Hematopoietic multipotent progenitor cell treated with erythropoietin and hydrocortisone succinate and interleukin-3 and kit ligand, for 15 days (in vitro differentiated cells): ENCODE results near the gene ERO1B.

Experiments
- DNase-seq: peaks from one replicate; pipeline ENCODE4 v3.0.0-alpha.2; 2015; ENCODE audit warnings: low spot score

The ERO1B gene

DNA sequence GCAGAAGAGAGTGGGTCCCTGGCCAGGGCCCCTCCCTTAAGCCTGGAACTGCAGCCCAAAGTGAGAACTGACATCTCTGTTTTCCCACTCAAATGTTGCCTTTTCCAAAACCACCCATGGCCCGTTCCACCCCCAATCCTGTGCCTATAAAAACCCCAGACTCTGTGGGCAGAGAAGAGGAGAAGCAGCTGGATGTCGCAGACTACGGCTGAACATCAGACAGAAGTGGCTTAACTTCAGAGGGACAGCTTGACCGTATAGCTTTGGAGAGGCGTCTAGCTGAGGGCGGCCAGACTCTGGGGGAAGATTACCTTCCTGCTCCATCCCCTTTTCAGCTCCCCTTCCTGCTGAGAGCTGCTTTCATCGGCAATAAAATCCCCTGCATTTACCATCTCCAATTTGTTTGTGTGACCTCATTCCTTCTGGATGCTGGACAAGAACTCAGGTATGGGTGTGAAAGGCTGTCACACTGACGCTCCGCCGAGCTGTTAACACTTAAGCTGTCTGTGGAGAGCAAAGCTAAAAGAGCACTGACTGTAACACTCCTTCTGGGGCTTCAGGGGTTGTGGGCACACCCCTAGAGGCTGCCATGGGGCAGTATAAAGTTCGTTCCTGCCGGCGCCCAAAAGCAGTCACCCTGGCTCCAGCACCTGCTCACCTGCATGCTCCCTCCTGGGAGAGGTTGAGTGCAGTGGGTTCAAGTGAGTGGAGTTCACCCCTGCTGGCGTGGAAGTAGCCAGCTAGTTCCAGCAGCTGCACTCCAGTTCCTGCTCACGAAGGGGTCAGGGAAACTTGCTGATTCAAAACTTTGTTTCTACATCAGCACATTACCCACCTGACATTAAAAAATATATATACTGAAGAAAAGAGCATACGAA lies 19.6 kb upstream of the ERO1B start:
- DNase-seq = no peak

DNA sequence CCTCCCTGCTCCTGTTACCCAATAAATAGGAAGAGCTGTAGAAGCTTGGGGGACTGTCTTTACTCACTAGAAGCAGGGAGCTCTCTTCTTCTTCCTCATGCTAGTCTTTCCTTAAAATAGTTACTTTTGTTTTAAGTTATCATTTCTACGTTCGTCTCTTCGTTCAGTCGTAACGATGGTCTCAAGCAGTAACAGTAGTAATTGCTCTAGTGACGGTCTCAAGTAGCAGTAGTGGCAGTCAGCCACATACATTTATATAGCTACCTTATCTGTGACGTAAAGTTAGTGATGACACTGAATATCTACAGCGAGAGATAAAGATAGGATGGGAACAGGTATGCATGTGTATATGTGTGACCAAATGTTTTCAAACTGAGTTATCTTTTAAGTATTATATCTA lies 15.4 kb upstream of the ERO1B start:
- no peak for DNase-seq

DNA sequence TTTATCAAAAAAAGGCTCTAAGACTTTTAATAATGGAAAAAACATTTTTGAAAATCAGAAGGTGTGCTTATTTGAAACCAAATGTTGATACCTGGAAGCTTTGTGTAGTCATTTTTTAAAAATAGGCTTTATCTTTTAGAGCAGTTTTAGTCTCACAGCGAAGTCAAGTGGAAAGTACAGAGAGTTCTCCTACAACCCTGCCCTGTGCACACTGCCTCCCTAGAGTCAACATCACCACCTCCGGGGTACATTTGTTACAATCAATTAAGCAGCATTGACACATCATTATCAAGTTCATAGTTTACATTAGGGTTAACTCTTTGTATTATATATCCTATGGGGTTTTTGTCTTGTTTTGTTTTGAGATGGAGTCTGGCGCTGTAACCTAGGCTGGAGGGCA lies 10.7 kb upstream of the ERO1B start:
- DNase-seq = no peak

DNA sequence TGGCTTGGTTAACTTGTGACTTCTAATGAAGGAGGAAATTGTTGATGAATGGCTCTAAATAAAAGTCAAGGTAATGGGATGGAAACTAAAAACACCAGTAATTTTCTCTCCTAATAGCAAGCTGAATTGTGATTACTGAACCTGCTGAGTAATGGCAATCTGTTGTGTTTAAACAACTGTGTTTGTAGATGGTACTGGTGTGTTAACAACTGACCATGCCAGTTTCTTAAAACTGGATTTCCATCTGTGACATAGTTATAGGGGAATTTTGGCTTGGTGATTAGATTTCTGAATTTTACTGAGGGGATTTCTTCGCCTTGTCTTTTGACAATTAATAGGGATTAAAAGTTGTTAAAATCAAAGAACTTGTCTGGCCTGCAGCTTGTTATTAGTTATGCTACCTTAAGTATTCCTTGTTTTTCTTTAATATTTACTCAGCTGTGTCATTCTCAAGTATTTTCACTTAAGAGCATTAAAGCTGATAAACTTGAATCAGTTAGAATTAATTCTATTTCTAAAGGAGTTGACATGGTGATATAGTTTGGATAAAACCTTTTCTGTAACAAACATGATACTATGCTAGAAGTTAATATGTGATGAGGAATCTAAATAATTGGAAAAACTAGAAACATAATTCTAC lies 7.9 kb upstream of the ERO1B start:
- DNase-seq = no peak

DNA sequence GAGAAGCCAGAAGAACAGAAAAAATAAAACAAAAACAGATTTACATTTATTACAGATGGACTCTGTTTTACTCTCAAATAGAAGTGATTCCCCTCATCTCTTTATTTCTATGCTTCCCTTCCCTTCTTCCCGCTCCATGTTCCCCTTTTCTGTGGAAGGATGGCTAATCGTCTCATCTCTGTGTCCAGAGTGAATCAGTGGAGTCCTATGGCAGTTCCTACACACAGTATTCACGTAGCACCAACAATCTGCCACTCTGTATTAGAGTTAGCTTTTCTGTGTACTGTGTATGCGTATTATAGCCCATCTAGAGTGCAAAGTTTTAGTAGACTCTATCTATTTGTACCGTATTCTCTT lies 6.8 kb upstream of the ERO1B start:
- no peak for DNase-seq

DNA sequence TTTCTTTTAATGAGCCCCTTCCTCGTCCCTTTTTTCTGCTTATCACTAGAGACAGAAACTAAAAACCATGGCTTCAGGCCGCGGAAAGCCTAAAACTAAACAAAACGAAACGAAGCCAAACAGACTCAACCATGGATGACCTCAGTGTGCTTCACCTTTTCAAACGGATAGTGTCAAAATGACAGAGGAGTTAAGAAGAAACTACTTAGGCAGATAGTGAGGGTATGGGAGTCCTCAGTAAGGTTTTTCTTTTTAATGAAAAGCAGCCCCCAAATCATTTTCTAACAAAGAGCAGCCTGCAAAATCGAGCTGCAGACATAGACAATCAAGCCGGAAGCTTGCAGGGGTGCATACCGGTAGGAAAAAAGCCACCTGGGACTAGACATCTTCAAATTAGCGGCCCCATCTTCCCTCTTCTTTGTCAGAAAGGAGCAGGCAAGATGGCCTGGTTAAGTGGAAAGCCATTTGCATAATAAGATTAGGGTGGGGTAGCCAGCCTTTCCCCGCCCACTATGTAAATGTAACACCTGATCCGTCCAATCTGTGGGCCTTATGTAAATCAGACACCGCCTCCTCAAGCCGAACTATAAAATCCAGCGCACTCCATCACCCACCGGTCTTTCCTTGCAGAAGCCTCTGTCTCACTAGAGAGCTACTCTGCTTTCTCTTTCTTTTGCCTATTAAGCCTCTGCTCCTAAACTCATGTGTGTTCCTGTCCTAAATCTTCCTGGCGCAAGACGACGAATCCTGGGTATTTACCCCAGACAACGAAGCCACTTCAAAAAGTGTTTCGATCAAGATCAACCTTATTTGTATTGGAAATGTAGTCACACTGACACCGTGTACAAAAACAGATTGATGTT lies 6.2 kb upstream of the ERO1B start:
- peak; percentile 11 for DNase-seq

DNA sequence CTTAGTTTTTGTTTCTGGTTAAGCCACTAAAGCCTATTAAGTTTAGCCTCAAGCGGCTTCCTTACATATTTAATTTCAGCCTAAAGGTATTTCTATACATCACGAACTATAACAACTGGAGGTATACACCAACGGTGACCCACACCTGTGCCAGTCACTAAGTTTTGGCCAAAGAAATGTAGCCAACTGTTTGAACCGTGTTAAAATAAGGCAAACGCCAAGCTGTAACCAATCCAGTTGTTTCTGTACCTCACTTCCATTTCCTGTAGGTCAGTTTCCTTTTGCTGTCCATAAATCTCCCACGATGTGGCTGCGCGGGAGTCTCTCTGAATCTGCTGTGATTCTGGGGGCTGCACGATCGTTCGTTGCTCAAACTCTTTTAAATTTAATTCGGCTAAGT lies 5.6 kb upstream of the ERO1B start:
- DNase-seq = no peak

DNA sequence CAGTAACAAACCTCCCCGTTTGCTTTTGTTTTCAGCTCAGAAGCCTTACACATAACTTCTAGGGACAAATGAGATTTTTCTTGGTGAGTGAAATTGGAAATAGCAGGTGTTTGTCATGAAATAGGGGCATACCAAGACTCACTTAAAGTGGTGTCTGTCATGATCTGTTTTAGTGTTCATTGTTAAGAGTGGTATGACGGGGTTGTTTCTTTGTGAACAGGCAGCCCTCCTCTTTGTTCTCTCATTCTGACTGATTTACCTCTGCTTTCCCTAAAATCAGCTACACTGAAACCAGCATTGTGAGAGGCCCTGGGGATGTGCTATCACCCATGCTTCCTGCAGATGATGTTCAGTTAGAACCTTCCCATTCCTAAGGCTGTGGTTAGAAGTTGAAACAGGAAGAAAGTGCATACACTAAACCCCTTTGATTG lies 2.5 kb upstream of the ERO1B start:
- no peak for DNase-seq

DNA sequence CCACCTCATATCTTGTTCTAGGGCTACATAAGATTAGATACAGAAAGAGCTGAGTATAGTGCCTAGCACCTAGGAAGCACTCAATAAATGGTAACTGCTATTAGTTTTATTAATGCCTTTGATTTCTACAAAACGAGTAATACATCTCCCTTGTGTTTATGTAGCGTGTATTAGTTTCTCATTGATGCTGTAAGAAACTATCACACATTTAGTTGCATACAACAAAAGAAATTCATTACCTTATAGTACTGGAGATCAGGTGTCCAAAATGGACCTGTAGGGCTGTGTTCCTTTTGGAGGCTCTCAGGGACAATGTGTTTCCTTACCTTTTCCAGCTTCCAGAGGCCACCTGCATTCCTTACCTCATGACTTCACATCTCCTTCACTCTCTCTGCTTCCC lies 961 bp upstream of the ERO1B start:
- DNase-seq = no peak

DNA sequence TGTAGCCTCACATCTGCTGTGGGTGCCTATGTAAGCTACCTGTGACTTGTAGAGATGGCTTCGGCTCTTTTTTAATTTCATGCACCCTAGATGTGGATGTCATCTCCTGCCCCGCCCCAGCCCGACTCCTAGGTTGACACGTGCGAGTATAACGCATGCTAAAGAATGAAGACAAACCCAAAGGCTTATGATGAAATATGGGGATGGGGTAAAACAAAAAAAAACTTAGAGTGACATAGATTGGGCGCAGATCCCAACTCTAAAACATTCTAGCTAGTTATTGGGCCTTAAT lies 613 bp upstream of the ERO1B start:
- no peak for DNase-seq

DNA sequence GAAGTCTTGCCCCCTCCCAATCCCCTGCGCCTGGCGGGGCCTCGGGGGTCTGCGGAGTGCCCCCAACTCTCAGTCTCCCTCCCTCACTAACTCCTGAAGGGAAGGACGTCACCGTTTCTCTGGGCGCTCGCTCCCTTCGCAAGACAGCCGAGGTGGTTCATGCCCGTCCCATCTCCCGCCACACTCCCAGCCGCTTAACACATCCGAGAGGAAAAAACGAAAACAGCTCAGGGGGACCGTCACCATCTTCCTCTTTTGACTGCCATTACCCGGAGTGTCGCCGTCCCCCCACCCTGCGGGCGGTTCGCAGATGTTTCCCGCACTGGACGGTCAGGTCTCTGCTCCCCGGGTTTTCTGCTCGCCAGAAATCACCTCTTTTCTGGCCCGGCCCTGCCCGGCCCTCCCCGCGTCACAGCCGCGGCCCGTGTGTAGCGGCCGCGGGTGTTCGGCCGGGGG lies 532 bp downstream of the ERO1B start:
- DNase-seq = no peak

DNA sequence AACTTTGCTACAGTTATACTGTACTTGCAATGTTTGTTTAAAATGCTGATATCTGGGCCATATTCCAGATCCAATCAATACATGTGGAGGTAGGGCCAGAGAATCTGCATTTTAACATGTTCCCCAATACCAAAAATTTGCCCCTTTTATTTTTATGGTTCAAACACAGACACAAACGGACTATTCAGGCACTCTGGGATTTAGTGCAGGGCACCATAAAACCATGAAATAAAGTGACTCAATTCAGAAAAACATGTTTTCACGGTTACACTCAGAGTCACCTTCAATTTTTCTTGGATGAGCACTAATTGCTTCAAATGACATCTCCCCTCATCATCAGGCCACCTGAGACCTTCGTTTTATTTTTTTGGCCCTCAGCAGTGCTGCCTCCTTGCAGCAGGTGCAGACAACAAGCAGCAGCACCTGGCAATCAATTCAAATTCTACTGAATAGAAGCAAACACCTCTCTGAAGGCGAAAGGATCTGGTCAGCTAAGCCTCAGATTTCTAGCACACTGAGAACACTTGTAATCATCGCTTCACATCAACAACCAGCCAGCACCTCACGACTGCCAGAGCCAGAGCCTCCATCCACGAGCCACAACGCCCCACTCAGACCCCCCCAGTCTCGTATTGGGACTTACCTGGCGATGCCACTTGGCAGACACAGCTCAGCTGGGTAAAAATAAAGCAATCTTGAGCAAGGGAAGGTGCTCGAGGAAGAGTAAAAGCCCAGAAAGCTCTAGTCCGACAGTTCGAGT lies 1.1 kb downstream of the ERO1B start:
- DNase-seq = no peak

DNA sequence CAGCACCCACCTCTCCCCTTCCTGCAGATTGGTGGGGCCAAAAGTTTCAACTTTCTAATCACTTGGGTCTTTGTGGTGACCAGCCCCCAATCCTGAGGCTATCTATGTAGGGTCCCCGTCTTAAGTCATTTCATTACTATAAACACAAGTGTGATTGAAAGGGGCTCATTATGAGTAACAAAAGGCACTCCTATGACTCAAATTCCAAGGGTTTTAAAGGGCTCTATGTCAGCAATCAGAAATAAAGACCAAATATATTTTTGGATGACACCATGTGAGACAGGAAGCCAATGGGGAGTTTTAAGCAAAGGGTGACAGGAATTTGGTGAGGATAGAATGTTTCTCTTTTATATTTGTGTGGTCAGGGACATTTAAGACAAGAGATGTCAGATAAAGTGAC lies 6.2 kb downstream of the ERO1B start:
- no peak for DNase-seq

DNA sequence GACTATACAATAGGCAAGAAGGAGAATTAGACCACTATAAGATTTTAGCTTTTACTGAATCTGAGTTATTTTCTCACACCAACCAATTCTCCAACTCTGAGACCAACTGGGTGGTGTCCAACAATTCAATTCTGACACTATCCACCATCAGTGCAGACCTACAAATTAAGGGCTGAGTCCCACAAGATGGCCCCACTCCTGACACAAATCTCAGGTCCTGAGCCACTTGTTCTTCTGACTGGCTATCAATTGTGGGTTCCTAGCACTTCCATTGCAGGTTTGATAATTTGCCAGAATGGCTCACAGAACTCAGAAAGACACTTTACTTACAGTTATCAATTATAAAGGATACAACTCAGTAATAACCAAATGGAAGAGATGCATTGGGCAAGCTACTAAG lies 6.7 kb downstream of the ERO1B start:
- DNase-seq = no peak

DNA sequence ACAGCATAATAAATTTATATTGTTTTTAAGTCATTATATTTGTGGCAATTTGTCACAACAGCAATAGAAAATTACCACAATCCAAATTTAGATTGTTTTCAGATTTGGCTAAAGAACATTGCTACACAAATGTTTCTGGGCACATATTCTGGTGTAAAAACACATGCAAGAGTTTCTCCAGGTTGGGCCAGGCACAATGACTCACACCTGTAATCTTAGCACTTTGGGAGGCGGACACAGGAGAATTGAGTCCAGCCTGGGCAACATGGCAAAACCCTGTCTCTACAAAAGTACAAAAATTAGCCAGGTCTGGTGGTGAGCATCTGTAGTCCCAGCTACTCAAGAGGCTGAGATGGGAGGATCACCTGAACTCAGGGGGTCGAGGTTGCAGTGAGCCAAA lies 8.4 kb downstream of the ERO1B start:
- DNase-seq = no peak

DNA sequence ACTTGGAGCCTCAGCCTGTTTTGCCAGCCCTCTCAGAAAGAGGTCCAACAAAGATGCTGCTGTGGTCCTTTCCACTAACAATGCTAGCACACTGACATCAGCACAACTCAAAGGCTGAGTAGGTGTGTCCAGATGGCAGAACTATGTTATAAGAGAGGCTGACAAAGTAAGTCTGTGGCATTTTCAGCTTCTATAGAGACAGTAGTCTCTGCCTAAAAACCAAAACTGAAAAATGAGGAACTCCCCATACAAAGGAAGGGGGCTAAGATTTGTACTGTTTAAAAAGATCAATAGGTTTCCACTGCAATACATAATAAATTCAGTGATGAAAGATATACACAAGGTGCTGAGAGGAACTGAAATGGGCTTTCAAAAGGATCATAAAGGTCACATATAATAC lies 12.3 kb downstream of the ERO1B start:
- DNase-seq = no peak

DNA sequence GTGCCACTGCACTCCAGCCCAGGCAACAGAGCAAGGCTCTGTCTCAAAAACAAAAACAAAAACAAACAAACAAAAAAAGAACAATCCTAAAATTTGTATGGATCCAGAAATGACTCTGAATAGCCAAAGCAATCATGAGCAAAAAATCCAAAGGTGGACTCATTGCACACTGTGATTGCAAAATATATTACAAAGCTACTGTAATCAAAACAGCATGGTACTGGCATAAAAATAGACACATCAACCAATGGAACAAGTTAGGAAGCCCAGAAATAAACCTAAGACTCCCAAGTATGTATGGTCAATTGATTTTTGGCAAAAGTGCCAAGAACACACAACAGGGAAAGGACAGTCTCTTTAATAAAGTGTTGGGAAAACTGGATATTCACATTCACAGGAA lies 19.9 kb downstream of the ERO1B start:
- DNase-seq = no peak

DNA sequence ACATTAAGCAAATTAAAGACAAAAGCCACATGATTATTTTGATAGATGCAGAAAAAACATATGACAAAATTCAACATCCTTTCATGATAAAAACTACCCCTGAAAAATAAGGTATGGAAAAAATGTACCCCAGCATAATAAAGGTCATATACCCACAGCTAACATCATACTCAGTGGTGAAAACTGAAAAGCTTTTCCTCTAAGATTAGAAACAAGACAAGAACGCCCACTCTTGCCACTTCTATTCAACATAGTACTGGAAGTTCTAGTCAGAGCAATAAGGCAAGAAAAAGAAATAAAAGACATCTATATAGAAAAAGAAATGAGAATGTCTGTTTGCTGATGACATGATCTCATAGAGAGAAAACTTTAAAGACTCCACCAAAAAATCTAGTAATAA lies 20.7 kb downstream of the ERO1B start:
- DNase-seq = no peak

DNA sequence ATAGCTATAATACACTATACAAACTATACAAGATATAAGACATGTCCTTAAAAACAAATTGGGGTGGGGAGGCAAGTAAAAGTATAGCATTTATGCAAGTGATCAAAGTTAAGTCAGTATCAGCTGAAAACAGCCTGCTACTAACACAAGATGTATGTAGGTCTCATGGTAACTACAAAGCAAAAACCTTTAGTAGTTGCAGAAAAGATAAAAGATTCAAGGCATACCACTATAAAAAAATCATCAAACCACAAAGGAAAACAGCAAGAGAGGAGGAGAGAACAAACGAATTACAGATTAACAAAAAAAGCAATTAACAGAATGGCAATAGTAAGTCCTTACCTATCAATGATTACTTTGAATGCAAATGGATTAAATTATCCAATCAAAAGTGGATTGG lies 22.7 kb downstream of the ERO1B start:
- DNase-seq = no peak

DNA sequence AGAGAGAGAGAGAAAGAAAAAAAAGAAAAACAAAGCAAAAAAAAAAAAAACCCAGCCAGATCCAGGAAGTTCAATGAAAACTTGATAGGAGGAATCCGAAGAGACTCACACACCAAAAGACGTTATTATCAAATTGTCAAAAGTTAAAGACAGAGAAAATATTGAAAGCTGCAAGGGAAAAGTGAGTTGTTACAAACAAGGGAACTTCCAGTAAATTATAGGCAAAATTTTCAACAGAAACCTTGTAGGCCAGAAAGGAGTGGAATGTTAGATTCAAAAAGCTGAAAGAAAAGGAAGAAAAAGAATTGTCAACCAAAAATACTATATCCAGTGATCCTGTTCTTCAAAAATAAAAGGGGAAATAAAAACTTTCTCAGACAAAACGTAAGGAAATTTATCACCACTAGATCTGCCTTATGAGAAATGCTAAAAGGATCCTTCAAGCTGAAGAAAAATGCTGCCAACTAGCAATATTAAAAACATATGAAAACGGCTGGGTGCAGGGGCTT lies 23.6 kb downstream of the ERO1B start:
- no peak for DNase-seq

DNA sequence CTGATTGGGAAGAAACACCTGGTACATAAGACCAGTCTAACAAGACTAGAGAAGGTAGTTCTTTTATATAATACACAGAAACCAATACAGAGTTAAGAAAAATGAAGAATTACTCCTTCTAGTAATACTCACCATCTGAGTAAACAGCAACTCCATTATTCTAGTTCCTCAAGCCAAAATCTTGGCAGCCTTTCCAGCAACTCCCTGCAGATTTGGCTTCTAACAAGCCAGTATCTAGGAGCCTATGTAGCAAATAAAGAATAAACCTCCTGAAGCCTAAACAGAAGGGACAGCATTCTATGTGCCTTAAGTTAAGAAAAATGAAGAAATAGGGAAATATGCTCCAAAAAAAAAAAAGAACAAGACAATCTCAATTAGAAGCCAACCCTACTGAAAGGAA lies 24.5 kb downstream of the ERO1B start:
- no peak for DNase-seq
